Stomach smooth muscle (tissue), 2 donors: Measurements from ENCODE around the gene DAB2.

ENCODE experiments used
- H3K27ac ChIP-seq: one replicate; pipeline ENCODE4 v1.7.0; 2013; ENCODE audit warnings: mild to moderate bottlenecking, low read length, inconsistent platforms
- H3K27me3 ChIP-seq, 2 donors: one replicate each; pipeline ENCODE4 v1.7.0; 2013; ENCODE audit warnings: low read length in 2 of 2; ENCODE audit not compliant: insufficient read depth in 2 of 2, control insufficient read depth in 1 of 2
- H3K36me3 ChIP-seq, 2 donors: one replicate each; pipeline ENCODE4 v1.7.0; 2013; ENCODE audit warnings: low read length in 2 of 2; ENCODE audit not compliant: control insufficient read depth in 2 of 2, insufficient read depth in 2 of 2
- H3K4me1 ChIP-seq: one replicate; pipeline ENCODE4 v1.7.0; 2013; ENCODE audit warnings: low read length; ENCODE audit not compliant: control insufficient read depth, insufficient read depth
- H3K4me3 ChIP-seq, 2 donors: one replicate each; pipeline ENCODE4 v1.7.0; 2013; ENCODE audit warnings: low read length in 2 of 2
- H3K9ac ChIP-seq, 2 donors: one replicate each; pipeline ENCODE4 v1.7.0; 2013; ENCODE audit warnings: low read length in 2 of 2, mild to moderate bottlenecking in 1 of 2
- H3K9me3 ChIP-seq, 2 donors: one replicate each; pipeline ENCODE4 v1.7.0; 2013; ENCODE audit warnings: low read length in 2 of 2; ENCODE audit not compliant: control insufficient read depth in 2 of 2
- donor health status: healthy.
- donor health status: Pancreatic carcinoma.

DAB2 gene

DNA sequence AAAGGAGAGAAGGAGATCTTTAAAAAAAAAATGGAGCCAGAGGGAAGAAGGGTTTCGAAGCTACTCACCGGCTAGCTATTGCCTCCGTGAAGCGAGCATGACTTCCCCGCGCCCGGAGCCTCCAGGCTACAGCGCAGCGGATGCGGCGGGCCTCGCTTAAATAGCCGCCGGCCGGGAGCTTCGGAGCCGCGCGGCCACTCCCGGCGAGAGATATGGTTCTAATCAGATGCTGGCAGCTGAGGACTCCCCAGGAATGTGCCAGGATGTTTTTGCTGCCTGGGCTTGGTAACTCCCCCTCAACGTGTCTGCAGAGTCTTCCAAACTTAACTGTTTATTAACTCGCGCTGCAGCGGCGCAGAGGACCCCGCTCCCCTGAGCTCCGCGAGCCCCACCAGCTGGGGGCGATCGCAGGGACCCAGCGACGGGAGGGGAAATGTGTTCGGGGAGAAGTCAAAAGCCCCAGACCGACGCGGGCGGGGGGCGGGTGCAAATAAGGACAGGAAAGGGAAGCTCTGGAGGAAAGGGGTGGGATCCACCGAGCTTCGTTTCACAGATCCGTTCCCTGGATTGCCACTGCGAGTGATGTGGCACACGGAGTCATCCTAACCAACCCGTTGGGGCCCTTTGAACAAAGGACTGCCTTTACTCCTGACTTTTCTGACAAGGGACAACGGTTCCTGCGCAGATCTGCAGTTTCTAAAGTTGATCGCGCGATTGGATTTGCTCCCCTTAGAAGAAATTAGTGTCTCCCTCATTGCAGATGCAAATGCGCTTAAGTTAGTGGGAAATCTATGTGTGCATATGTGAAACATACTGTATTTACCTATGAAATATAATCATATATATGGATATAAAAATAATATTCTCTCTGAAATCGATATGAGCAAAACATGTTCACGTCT, at the start of gene DAB2:
DAB2 (minus strand) TSS at position 245 of the 902 bp plus-strand sequence. CDS start 30,660 bp downstream, outside the sequence.
- no peaks in the 10 kb centered on the region for H3K27me3 ChIP-seq
- peak within 1 kb of the TSS; percentile 77 for H3K27ac ChIP-seq
- H3K9me3 ChIP-seq, result no peaks in the 10 kb centered on the region
- H3K4me3 ChIP-seq, result peak within 1 kb of the TSS; percentile 79 to 82
- H3K9ac ChIP-seq, result peak within 1 kb of the TSS; percentile 66 to 75
- peaks cover 9% of the 10 kb centered on the region for H3K4me1 ChIP-seq
- peaks cover 0 to 2% of the 10 kb centered on the region in 2 donors for H3K36me3 ChIP-seq

DNA sequence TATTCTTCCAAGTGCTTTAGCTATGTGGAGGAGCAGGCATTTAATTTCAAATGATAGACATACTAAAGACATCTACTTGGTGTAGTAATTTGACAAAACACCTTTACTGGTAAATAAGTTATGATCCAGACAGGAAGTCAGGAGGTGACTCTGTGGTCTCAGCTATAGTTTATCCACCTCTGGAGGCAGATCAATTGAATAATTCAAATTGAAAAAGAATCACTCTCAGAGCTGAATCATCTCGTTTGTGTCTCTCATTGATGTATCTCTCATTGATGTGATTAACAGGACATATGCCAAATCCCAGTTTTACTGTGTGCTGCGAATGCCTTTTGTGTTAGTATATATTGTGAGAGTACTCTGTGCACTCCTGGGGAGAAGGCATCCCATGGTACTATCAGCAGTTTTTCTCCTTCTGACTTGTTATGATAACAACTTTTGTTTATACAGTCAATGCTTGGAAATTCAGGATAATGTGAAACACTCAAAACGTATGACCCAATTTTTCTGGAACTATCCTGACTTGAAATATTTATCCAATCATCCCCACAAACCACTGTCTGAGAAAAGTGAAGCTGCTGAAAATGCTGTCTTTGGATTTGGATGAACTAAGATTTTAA, 48.5 kb upstream of the DAB2 start:
- H3K36me3 ChIP-seq, result no peaks in the 10 kb centered on the region
- H3K4me3 ChIP-seq, result no peak overlapping the region
- no peak overlapping the region for H3K27ac ChIP-seq
- no peaks in the 10 kb centered on the region for H3K27me3 ChIP-seq
- H3K9ac ChIP-seq, result no peak overlapping the region
- no peaks in the 10 kb centered on the region for H3K9me3 ChIP-seq
- H3K4me1 ChIP-seq, result no peaks in the 10 kb centered on the region

DNA sequence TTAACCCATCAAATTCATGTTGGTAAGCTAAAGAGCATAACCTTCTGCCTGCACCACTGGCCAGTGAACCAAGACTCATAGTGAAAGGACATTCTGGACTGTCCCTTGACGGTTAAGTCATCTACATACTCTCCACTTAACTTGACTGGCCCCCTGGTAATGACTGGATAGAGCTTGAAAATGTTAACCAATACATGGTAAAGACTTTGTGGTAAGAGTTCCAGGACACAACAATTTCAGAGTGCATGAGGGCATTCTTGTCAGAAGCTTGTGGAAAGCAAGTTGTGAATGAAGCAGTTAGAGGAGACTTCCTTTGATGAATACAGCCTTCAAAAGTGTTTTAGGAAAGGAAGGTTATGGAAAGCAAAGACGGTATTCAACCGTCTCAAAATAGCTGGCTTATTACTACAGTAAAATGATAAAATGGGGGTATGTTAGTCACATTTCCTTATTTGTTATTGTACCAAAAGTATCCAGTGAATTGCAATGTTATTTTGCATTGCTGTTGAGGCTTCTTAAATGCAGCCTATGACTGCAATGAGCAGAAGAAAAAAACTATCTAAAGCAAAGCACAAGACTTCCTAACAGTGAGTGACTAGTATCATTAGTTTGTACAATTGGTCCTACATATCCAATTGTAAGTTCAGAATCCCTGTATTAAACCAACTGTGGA, 47.2 kb upstream of the DAB2 start:
- Histone ChIP-seq H3K4me1 (no peaks in the 10 kb centered on the region), H3K4me3 (no peak overlapping the region), H3K9me3 (no peaks in the 10 kb centered on the region), H3K27ac (no peak overlapping the region), H3K36me3 (no peaks in the 10 kb centered on the region), H3K9ac (no peak overlapping the region), H3K27me3 (no peaks in the 10 kb centered on the region)

DNA sequence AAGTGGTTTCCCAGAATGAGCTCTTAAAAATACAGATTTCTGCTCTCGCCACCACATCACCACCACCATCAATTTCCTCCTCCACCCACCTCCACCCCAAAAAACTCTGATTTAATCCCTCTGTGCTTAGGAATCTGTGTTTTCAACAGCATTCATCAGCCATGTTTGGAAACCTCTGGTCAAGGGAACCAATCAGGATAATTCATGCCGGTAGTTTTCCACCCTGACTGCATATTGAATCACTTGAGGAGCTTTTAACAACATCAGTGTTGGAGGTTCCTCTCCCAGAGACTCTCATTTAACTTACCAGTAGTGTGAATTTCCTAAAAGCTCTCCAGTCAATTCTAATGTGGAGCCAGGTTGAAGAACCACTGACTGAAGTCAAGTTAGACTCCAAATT, 46.0 kb upstream of the DAB2 start:
- Histone ChIP-seq H3K4me3 (no peak overlapping the region), H3K27me3 (no peaks in the 10 kb centered on the region), H3K4me1 (no peaks in the 10 kb centered on the region), H3K9me3 (no peaks in the 10 kb centered on the region), H3K27ac (no peak overlapping the region), H3K36me3 (no peaks in the 10 kb centered on the region), H3K9ac (no peak overlapping the region)

DNA sequence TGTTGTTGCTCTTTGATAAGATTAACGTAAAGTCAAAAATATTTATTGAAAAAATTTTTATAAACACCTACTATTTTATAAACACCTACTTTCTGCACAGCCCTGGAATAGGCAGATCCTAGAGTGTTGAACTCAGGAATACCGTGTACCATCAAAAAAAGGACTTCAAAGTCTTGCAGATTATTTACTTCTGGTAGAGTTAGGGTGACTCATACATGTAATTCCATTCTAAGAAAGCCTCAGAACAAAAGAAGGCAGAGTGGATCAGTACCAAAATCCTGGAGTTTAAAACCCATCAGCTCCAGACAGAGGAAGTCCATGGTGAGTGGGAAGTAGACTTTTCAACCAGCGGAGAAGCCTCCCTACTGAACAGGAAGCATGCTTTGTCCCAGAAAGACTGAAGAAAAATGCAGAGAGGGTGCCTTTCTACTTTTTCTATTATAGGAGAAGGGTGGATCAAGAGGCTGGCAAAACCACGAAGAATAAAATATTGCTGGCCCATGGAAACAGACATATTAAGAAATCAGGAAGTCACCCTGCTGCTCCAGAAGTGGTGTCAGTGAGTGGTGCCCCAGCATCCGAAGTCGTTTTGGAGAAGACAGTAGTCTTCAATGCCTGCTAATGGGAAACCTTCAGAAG, 45.1 kb upstream of the DAB2 start:
- Histone ChIP-seq H3K27ac (no peak overlapping the region), H3K36me3 (no peaks in the 10 kb centered on the region), H3K4me3 (no peak overlapping the region), H3K9ac (no peak overlapping the region), H3K4me1 (no peaks in the 10 kb centered on the region), H3K27me3 (no peaks in the 10 kb centered on the region), H3K9me3 (no peaks in the 10 kb centered on the region)

DNA sequence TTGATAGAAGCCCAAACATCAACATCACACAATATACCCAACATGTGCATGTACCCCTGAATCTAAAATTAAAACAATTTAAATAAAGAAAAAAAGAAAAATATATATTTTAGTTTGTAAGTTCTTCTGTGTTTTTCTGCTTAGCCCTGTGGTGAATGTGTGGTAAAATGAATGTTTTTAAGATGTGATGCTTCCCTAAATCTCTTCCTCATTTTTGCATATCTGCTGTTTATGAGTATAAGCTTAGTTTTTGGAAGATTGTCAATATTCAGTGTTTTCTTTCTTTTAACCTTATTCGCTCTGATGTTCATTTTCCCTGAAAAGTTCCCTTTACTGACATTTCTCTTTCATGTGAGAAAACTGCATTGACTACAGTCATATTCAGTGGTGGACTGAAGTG, 44.4 kb upstream of the DAB2 start:
- H3K36me3 ChIP-seq, result no peaks in the 10 kb centered on the region
- H3K4me3 ChIP-seq, result no peak overlapping the region
- no peaks in the 10 kb centered on the region for H3K27me3 ChIP-seq
- H3K27ac ChIP-seq, result no peak overlapping the region
- no peaks in the 10 kb centered on the region for H3K9me3 ChIP-seq
- H3K4me1 ChIP-seq, result no peaks in the 10 kb centered on the region
- H3K9ac ChIP-seq, result no peak overlapping the region

DNA sequence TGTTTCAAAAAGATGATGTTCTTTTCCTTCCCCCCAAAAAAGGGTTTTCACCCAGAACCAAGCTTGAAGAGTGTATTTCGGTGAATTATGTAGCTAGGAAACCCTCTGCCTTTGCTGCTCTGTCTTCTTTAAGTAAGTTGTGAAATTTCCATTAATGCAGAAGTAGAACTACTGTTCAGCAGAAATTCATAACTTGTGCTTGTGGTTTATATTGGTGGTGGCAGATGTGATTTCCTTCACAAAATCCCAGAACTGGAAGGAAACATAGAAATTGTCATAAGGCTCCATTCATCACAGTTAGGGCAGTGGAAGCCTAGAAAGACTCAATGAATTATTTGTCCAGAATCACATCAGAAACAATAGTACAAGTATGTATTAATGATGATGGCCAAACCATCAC, 42.1 kb upstream of the DAB2 start:
- Histone ChIP-seq H3K36me3 (no peaks in the 10 kb centered on the region), H3K27me3 (no peaks in the 10 kb centered on the region), H3K4me3 (no peak overlapping the region), H3K27ac (no peak overlapping the region), H3K4me1 (no peaks in the 10 kb centered on the region), H3K9ac (no peak overlapping the region), H3K9me3 (no peaks in the 10 kb centered on the region)

DNA sequence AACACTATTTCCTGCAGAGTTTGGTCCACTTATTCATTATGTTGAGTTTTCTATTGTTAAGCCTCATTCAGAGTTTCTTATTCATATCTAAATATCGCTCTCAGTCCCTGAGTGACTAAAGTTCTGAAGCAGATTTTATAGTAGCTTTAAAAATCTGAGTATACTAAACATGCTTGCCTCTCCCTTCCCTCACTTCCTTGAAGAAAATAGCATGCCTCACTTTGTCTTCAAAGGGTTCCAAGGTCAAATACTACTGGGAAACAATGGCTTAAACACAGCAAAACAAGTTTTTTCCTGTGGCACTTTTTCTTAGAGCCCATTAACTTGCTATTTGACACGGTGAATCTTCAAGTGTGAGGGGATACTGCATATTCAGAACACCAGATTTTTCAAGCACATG, 41.1 kb upstream of the DAB2 start:
- Histone ChIP-seq H3K36me3 (no peaks in the 10 kb centered on the region), H3K9ac (no peak overlapping the region), H3K9me3 (no peaks in the 10 kb centered on the region), H3K4me1 (no peaks in the 10 kb centered on the region), H3K27ac (no peak overlapping the region), H3K27me3 (no peaks in the 10 kb centered on the region), H3K4me3 (no peak overlapping the region)

DNA sequence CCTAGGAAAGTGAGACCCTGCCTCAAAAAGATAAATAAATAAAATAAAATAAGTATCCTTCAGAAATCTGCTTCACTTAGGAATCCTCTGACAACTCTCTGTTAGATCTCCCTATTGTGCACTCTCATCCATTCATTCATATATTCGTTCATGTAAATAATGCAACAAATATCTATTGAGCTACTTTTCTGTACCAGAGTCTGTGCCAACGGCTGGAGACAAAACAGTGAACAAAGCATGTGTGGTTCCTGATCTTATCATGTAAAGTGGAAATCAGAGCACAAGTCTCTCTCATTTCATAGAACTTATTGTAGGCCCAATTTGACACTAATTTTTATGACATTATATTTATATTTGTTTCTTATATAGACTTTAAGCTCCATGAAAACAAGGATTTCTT, 40.3 kb upstream of the DAB2 start:
- H3K4me1 ChIP-seq, result no peaks in the 10 kb centered on the region
- no peaks in the 10 kb centered on the region for H3K27me3 ChIP-seq
- no peaks in the 10 kb centered on the region for H3K36me3 ChIP-seq
- no peak overlapping the region for H3K9ac ChIP-seq
- no peak overlapping the region for H3K27ac ChIP-seq
- H3K4me3 ChIP-seq, result no peak overlapping the region
- no peaks in the 10 kb centered on the region for H3K9me3 ChIP-seq

DNA sequence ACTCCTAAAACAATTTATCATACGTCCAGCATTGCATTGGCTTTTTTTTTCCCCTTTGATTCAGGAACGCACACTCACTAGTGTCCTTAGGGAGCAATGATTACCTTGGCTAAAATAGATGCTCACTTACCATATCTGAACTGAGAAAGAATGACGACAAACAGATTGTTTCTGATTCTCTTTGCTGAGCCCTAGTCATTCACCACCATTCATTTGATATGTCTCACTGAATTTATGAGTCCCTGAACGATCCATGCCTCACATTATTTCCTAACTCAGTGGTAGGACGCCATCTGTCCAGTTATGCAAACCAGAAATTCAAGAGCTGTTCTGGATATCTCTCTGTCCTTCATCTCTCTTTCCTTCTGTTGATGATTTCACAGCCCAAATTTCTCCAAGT, 39.3 kb upstream of the DAB2 start:
- H3K4me1 ChIP-seq, result no peaks in the 10 kb centered on the region

More for the DNA sequence above, 39.3 kb upstream of the DAB2 start:
- H3K4me3 ChIP-seq, result no peak overlapping the region
- no peaks in the 10 kb centered on the region for H3K9me3 ChIP-seq
- no peaks in the 10 kb centered on the region for H3K36me3 ChIP-seq
- no peaks in the 10 kb centered on the region for H3K27me3 ChIP-seq
- no peak overlapping the region for H3K9ac ChIP-seq
- no peak overlapping the region for H3K27ac ChIP-seq
